Measurements from ENCODE around the gene XXYLT1.

- TF ChIP-seq ZNF416 (tag by site-specific recombination; IDR thresholded peaks at IDR 0.05): no peak
- TF ChIP-seq CTCF (tag by site-specific recombination; IDR thresholded peaks at IDR 0.05): no peak
- TF ChIP-seq ZBTB6 (tag by site-specific recombination; IDR thresholded peaks at IDR 0.05): no peak
- TF ChIP-seq ZNF561 (tag by site-specific recombination; IDR thresholded peaks at IDR 0.05; ENCODE audit: borderline replicate concordance): no peak
- no peak for TF ChIP-seq ZNF274 (IDR thresholded peaks at IDR 0.05; ENCODE audit: low read length)
- no peak for TF ChIP-seq ZNF274 (tag by site-specific recombination; IDR thresholded peaks at IDR 0.05; ENCODE audit: borderline replicate concordance)
- TF ChIP-seq ZNF501 (tag by site-specific recombination; IDR thresholded peaks at IDR 0.05): no peak
Observed at GRCh38 chr3:195085356-195086130, 185.4 kb downstream of the XXYLT1 start.

Data from HEK293 (cell line).